NCI-H187 treated with DMSO at 0.1 percent for 48 hours (cell line): Measurements from ENCODE around the gene CXCR6.

Experiments
- DNase-seq: peaks from one replicate; lab custom pipeline; 2025; lab: John Stamatoyannopoulos, UW

The CXCR6 gene

GRCh38 chr3:45969116-45969515, 25.9 kb downstream of the CXCR6 start:
- no peak for DNase-seq

GRCh38 chr3:45969953-45970352, 26.7 kb downstream of the CXCR6 start:
- DNase-seq: no peak

- no peak for DNase-seq
Observed at GRCh38 chr3:45972534-45973402, 29.5 kb downstream of the CXCR6 start.

- DNase-seq: no peak
Observed at GRCh38 chr3:45974686-45975085, 31.4 kb downstream of the CXCR6 start.

- no peak for DNase-seq
Observed at GRCh38 chr3:45975686-45976085, 32.4 kb downstream of the CXCR6 start.

- DNase-seq: no peak
Observed at GRCh38 chr3:45976191-45977091, 33.2 kb downstream of the CXCR6 start.

- peak; percentile 42 for DNase-seq
Observed at GRCh38 chr3:45978006-45978761, 34.9 kb downstream of the CXCR6 start.

- DNase-seq: no peak
Observed at GRCh38 chr3:45979378-45979777, 36.1 kb downstream of the CXCR6 start.

- DNase-seq: no peak
Observed at GRCh38 chr3:45980229-45980813, 37.1 kb downstream of the CXCR6 start.

GRCh38 chr3:45980819-45981218, 37.6 kb downstream of the CXCR6 start:
- no peak for DNase-seq

GRCh38 chr3:45981346-45982074, 38.2 kb downstream of the CXCR6 start:
- DNase-seq: no peak

GRCh38 chr3:45983770-45984169, 40.5 kb downstream of the CXCR6 start:
- DNase-seq: no peak

- no peak for DNase-seq
Observed at GRCh38 chr3:45984331-45985312, 41.4 kb downstream of the CXCR6 start.

- no peak for DNase-seq
Observed at GRCh38 chr3:45985532-45986302, 42.5 kb downstream of the CXCR6 start.

GRCh38 chr3:45986303-45986982, 43.2 kb downstream of the CXCR6 start:
- DNase-seq: no peak

- DNase-seq: no peak
Observed at GRCh38 chr3:45987368-45988291, 44.4 kb downstream of the CXCR6 start.

- DNase-seq: no peak
Observed at GRCh38 chr3:45988362-45988761, 45.1 kb downstream of the CXCR6 start.
